ENCODE measurements around the gene RMDN3. TPM values are rescaled to one million over a fixed set of nuclear protein-coding genes. Genes with fewer than 3 reads are reported as not detected.

RMDN3 gene
- total and polyA plus RNA-seq, 9 of the 15 experiments (the other 6 are each of a cell fraction or from before 2014, with no cell fraction given) = 8.1 to 38.2 (median 25.9) TPM

- no peak for TF ChIP-seq RREB1 (CRISPR knock-in tag; IDR thresholded peaks at IDR 0.05)
- TF ChIP-seq, protein P1, sequence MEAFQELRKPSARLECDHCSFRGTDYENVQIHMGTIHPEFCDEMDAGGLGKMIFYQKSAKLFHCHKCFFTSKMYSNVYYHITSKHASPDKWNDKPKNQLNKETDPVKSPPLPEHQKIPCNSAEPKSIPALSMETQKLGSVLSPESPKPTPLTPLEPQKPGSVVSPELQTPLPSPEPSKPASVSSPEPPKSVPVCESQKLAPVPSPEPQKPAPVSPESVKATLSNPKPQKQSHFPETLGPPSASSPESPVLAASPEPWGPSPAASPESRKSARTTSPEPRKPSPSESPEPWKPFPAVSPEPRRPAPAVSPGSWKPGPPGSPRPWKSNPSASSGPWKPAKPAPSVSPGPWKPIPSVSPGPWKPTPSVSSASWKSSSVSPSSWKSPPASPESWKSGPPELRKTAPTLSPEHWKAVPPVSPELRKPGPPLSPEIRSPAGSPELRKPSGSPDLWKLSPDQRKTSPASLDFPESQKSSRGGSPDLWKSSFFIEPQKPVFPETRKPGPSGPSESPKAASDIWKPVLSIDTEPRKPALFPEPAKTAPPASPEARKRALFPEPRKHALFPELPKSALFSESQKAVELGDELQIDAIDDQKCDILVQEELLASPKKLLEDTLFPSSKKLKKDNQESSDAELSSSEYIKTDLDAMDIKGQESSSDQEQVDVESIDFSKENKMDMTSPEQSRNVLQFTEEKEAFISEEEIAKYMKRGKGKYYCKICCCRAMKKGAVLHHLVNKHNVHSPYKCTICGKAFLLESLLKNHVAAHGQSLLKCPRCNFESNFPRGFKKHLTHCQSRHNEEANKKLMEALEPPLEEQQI (IDR thresholded peaks at IDR 0.05) = no peak
- TF ChIP-seq ZNF12 (CRISPR knock-in tag; IDR thresholded peaks at IDR 0.05) = no peak
- no peak for TF ChIP-seq GATA2 (CRISPR knock-in tag; IDR thresholded peaks at IDR 0.05)
- TF ChIP-seq ZBTB43 (CRISPR knock-in tag; IDR thresholded peaks at IDR 0.05) = no peak
- no peak for TF ChIP-seq GTF2A2 (tag; IDR thresholded peaks at IDR 0.05)
- TF ChIP-seq ZNF23 (CRISPR knock-in tag; IDR thresholded peaks at IDR 0.05) = no peak
- TF ChIP-seq, protein P2, sequence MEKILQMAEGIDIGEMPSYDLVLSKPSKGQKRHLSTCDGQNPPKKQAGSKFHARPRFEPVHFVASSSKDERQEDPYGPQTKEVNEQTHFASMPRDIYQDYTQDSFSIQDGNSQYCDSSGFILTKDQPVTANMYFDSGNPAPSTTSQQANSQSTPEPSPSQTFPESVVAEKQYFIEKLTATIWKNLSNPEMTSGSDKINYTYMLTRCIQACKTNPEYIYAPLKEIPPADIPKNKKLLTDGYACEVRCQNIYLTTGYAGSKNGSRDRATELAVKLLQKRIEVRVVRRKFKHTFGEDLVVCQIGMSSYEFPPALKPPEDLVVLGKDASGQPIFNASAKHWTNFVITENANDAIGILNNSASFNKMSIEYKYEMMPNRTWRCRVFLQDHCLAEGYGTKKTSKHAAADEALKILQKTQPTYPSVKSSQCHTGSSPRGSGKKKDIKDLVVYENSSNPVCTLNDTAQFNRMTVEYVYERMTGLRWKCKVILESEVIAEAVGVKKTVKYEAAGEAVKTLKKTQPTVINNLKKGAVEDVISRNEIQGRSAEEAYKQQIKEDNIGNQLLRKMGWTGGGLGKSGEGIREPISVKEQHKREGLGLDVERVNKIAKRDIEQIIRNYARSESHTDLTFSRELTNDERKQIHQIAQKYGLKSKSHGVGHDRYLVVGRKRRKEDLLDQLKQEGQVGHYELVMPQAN (IDR thresholded peaks at IDR 0.05; ENCODE audit: borderline replicate concordance) = peak; percentile 78
- no peak for TF ChIP-seq ZNF224 (CRISPR knock-in tag; IDR thresholded peaks at IDR 0.05)
- no peak for TF ChIP-seq MIER1 (IDR thresholded peaks at IDR 0.05; ENCODE audit: low read depth)
- TF ChIP-seq POLR2H (tag; IDR thresholded peaks at IDR 0.05; ENCODE audit: low read depth) = no peak
- TF ChIP-seq CREB3 (tag; conservative IDR thresholded peaks at IDR 0.05; ENCODE audit: low read depth) = no peak
- peak; percentile 86 to 89 for TF ChIP-seq NRF1 (conservative IDR thresholded peaks at IDR 0.05 in 1 of 2, IDR thresholded peaks at IDR 0.05 in 1 of 2)
Measured at GRCh38 chr15:40763801-40764628, 9.0 kb upstream of the RMDN3 start, which contains the start of gene GCHFR (continued).

All from K562 (cell line).